Stomach smooth muscle (tissue), 2 donors: Measurements from ENCODE around the gene CRHR2.

Experiments
- H3K27ac ChIP-seq: one replicate; pipeline ENCODE4 v1.7.0; 2013; ENCODE audit warnings: mild to moderate bottlenecking, low read length, inconsistent platforms
- H3K27me3 ChIP-seq, 2 donors: one replicate each; pipeline ENCODE4 v1.7.0; 2013; ENCODE audit warnings: low read length in 2 of 2; ENCODE audit not compliant: insufficient read depth in 2 of 2, control insufficient read depth in 1 of 2
- H3K36me3 ChIP-seq, 2 donors: one replicate each; pipeline ENCODE4 v1.7.0; 2013; ENCODE audit warnings: low read length in 2 of 2; ENCODE audit not compliant: control insufficient read depth in 2 of 2, insufficient read depth in 2 of 2
- H3K4me1 ChIP-seq: one replicate; pipeline ENCODE4 v1.7.0; 2013; ENCODE audit warnings: low read length; ENCODE audit not compliant: control insufficient read depth, insufficient read depth
- H3K4me3 ChIP-seq, 2 donors: one replicate each; pipeline ENCODE4 v1.7.0; 2013; ENCODE audit warnings: low read length in 2 of 2
- H3K9ac ChIP-seq, 2 donors: one replicate each; pipeline ENCODE4 v1.7.0; 2013; ENCODE audit warnings: low read length in 2 of 2, mild to moderate bottlenecking in 1 of 2
- H3K9me3 ChIP-seq, 2 donors: one replicate each; pipeline ENCODE4 v1.7.0; 2013; ENCODE audit warnings: low read length in 2 of 2; ENCODE audit not compliant: control insufficient read depth in 2 of 2
- donor health status: healthy.
- donor health status: Pancreatic carcinoma.

CRHR2 gene

GRCh38 chr7:30654296-30655090 lies 27.8 kb downstream of the CRHR2 start:
- Histone ChIP-seq H3K27me3 (no peaks in the 10 kb centered on the region), H3K9ac (no peak overlapping the region), H3K4me3 (no peak overlapping the region), H3K9me3 (no peaks in the 10 kb centered on the region), H3K27ac (no peak overlapping the region), H3K4me1 (no peaks in the 10 kb centered on the region), H3K36me3 (no peaks in the 10 kb centered on the region)

- no peak overlapping the region for H3K4me3 ChIP-seq
These were observed 29.3 kb downstream of the CRHR2 start for GRCh38 chr7:30652698-30653641.

GRCh38 chr7:30652132-30652531 lies 30.1 kb downstream of the CRHR2 start:
- no peak overlapping the region for H3K9ac ChIP-seq
- no peaks in the 10 kb centered on the region for H3K27me3 ChIP-seq
- no peaks in the 10 kb centered on the region for H3K9me3 ChIP-seq
- no peaks in the 10 kb centered on the region for H3K36me3 ChIP-seq
- H3K4me3 ChIP-seq: no peak overlapping the region
- H3K27ac ChIP-seq: no peak overlapping the region
- no peaks in the 10 kb centered on the region for H3K4me1 ChIP-seq

More at GRCh38 chr7:30652698-30653641, 29.3 kb downstream of the CRHR2 start:
- no peaks in the 10 kb centered on the region for H3K4me1 ChIP-seq
- H3K27ac ChIP-seq: no peak overlapping the region
- no peaks in the 10 kb centered on the region for H3K27me3 ChIP-seq
- H3K9me3 ChIP-seq: no peaks in the 10 kb centered on the region
- H3K9ac ChIP-seq: no peak overlapping the region
- no peaks in the 10 kb centered on the region for H3K36me3 ChIP-seq

GRCh38 chr7:30650421-30650808 lies 31.8 kb downstream of the CRHR2 start:
- no peaks in the 10 kb centered on the region for H3K9me3 ChIP-seq
- H3K27me3 ChIP-seq: no peaks in the 10 kb centered on the region
- H3K9ac ChIP-seq: no peak overlapping the region
- no peaks in the 10 kb centered on the region for H3K36me3 ChIP-seq
- no peak overlapping the region for H3K27ac ChIP-seq
- no peak overlapping the region for H3K4me3 ChIP-seq
- H3K4me1 ChIP-seq: no peaks in the 10 kb centered on the region

GRCh38 chr7:30649717-30650420 lies 32.4 kb downstream of the CRHR2 start:
- H3K4me3 ChIP-seq: no peak overlapping the region
- no peak overlapping the region for H3K9ac ChIP-seq
- H3K27me3 ChIP-seq: no peaks in the 10 kb centered on the region
- no peaks in the 10 kb centered on the region for H3K9me3 ChIP-seq
- H3K4me1 ChIP-seq: no peaks in the 10 kb centered on the region
- H3K27ac ChIP-seq: no peak overlapping the region
- no peaks in the 10 kb centered on the region for H3K36me3 ChIP-seq

- no peaks in the 10 kb centered on the region for H3K36me3 ChIP-seq
- H3K27ac ChIP-seq: no peak overlapping the region
These were observed 33.3 kb downstream of the CRHR2 start for GRCh38 chr7:30648744-30649540.

GRCh38 chr7:30647589-30648364 lies 34.5 kb downstream of the CRHR2 start:
- H3K36me3 ChIP-seq: peaks cover 0 to 2% of the 10 kb centered on the region in 2 donors
- no peaks in the 10 kb centered on the region for H3K9me3 ChIP-seq
- H3K4me3 ChIP-seq: no peak overlapping the region
- H3K4me1 ChIP-seq: no peaks in the 10 kb centered on the region
- H3K27me3 ChIP-seq: no peaks in the 10 kb centered on the region
- H3K9ac ChIP-seq: no peak overlapping the region
- no peak overlapping the region for H3K27ac ChIP-seq

More at GRCh38 chr7:30648744-30649540, 33.3 kb downstream of the CRHR2 start:
- no peak overlapping the region for H3K9ac ChIP-seq
- H3K4me3 ChIP-seq: no peak overlapping the region
- H3K27me3 ChIP-seq: no peaks in the 10 kb centered on the region
- no peaks in the 10 kb centered on the region for H3K4me1 ChIP-seq
- H3K9me3 ChIP-seq: no peaks in the 10 kb centered on the region

- H3K4me1 ChIP-seq: no peaks in the 10 kb centered on the region
- H3K9me3 ChIP-seq: no peaks in the 10 kb centered on the region
- H3K36me3 ChIP-seq: peaks cover 0 to 3% of the 10 kb centered on the region in 2 donors
- H3K9ac ChIP-seq: no peak overlapping the region
- H3K27ac ChIP-seq: no peak overlapping the region
- no peak overlapping the region for H3K4me3 ChIP-seq
- H3K27me3 ChIP-seq: no peaks in the 10 kb centered on the region
These were observed 36.1 kb downstream of the CRHR2 start for GRCh38 chr7:30646154-30646553.

- H3K27ac ChIP-seq: no peak overlapping the region
- H3K9ac ChIP-seq: no peak overlapping the region
- H3K4me3 ChIP-seq: no peak overlapping the region
- no peaks in the 10 kb centered on the region for H3K4me1 ChIP-seq
- no peaks in the 10 kb centered on the region for H3K27me3 ChIP-seq
- H3K36me3 ChIP-seq: peaks cover 0 to 3% of the 10 kb centered on the region in 2 donors
- H3K9me3 ChIP-seq: no peaks in the 10 kb centered on the region
These were observed 36.6 kb downstream of the CRHR2 start for GRCh38 chr7:30645661-30646060.
